Endometrial microvascular endothelial cells (primary cell): ENCODE measurements around the gene PPP2R5E. TPM values are rescaled to one million over a fixed set of nuclear protein-coding genes. Genes with fewer than 3 reads are reported as not detected.

Experiments used
- in situ Hi-C: cut with HindIII; loops from 2 replicates; pipeline ENCODE4 v1.10.0; 2017; ENCODE audit warnings: low sequenced_read_pairs, low pct_unique_long_range_greater_than_20kb; ENCODE audit errors: inconsistent ontology term
- total RNA-seq: library from RNA; depleted of rRNA; stranded (reverse); fragments of >200 nt; gene quantifications from one replicate; pipeline ENCODE4 v1.2.3, GENCODE V29; 2015; ENCODE audit errors: inconsistent ontology term

The PPP2R5E gene
- total RNA-seq, 1 donor from 2014 or later = 36.7 TPM

DNA sequence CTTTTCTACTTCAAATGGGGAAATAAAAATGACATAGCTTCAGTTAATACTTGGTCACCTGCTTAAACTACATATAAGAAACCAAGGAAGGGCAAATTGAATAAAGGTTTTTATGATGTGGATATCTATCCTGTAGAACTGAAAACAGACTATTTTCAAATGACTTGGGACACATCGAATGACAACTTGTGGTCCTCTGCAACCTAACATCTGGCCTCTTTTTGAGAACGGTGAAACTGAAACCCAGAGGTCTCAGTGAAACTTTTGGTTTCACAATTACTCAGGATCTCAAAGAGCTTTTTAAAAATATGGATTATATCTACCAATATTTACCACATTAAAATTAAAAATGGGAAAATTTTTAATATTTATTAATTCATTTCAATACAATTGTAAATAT is 65.2 kb downstream of the PPP2R5E start:
- in situ Hi-C loops = no loop called here

DNA sequence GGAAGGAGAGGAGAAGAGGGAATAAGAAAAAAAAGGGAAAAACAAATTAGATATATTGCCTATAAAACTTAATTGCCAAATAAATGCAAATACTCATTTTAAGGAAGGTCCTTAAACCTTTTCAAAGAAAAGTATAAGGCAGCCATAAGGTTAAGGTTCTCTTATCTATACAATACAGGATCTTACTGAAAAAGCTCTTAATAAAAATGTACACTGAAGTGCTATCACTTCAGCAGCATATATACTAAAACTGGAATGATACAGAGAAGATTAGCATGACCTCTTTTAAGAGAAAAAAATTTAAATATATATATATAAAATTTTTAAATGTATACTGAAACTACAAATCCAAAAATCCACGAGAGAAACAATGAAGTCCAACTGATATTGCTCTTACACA is 65.6 kb downstream of the PPP2R5E start:
- in situ Hi-C loops = no loop called here

DNA sequence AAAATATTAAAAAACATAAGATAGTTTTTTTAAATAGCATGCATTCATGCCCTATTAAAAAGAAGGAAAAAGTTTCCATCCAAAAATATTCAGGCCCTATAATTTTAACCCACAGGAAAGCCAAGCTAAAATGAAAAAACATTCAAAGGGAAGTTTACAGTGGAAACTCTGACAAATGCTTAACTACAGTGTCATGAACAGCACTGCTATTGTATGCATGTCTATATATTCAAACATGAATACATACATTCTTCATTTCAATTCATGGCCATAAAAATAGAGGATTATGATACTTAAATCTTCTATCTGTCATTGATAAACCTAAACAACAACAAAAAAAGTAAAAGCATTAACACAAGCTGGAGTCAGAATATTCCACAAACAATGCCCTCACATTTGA is 67.4 kb downstream of the PPP2R5E start:
- in situ Hi-C loops = no loop called here

DNA sequence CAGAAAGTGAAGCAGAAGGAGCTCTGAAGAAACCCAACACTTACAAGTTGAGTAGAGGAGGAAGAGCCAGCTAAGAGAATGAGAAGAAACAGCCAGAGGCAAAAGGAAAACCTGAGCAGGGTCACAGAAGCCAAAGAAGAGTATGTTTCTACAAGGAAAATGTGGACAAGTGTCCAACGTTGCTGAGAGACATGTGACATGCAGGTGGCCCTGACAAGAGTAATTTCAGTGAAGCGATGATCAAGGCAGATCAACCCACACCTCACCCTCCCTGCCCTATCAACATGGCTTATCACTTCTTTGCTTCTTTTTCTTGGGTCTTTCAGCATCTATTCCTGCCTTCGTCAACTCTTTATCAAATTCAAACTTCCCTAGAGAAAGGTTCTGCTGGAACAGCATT is 68.3 kb downstream of the PPP2R5E start:
- in situ Hi-C loops = no loop called here

DNA sequence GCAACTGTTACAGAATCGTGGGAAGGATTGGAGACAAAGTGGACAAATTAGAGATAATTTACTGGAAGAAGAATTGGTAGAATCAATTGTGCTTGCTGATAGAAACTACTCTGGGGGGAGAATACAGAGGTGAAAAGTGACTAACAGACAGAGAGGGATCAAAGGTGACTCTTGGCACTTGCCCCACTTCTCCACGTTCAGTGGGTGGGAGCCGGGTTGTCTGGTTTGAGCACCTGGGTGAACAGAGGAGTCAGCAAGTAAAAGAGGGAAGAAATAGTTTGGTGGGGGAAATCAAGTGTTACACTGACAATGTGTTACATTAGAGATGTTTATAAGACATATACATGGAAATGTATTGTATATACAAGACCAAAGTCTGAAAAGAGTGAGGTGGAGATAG is 69.1 kb downstream of the PPP2R5E start:
- in situ Hi-C loops = no loop called here

DNA sequence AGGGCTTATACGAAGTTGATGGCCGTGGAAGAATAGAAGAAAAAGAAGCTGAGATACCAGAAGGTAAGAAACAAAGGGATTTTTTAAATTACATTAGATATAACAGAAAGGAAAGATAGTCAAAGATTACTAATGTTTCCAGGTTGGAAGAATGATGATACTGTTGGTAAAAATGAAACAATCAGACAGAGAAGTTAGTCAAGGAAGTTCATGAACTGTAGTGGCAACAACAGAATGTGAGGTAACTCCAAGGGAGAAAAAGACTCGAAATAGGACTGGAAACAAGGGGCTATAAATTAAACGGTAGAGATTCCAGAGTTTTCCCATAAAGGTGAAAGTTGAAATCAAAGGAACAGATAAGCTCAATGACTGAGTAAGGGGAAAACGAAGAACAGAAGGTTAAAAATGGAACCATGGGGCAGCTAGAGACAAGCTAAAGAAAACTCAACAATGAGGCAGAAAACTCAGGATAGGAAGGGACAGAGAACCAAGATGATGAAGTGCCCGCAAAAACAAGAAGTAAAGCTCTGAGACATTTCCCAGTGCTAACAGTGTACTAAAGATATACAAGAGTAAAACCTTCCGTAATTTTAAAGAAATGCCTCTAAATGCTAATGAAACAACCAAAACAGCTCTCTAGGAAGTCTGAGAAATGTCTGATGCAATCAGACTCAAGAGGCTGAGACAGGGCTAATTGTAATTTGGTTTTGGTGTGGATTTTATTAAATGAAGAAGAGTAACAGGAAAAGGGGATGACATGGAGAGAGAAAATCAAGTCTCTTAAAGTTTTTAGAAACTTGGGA is 70.0 kb downstream of the PPP2R5E start:
- in situ Hi-C loops = no loop called here

DNA sequence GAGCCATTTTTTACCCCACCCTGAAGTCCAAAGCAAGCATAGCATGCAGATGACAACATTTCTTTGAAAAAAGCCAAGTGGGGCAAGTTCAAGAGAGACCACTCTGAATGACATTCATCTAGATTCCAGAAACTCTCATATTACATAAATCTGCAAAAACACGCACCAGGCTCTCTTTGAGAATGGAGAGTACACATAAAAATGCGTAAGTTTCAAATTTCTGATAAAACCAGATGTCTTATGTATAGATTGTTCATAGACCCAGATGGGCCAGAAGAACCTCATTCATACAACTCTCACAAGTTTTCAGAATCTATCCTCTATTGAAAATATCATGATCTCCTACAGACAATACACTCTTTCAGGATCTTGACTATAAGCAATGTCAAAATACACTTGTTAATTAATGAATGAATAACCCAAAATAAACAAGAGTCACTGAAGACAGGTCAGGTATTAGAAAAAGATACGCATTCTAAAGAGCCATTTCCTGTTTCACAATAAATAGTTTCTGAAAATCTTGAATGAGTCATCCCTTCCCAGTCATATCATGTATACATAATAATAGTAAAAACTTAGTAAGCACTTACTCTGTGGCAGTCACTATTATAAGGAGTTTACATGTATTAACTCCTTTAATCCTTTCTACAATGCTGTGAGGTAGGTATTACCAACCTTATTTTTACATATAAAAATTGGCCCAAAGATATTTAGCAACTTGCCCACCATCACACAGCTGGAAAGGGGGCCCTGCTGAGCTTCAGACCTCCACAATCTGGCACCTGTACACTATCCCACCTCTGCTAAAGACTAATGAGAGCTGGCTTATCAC is 72.0 kb downstream of the PPP2R5E start:
- in situ Hi-C loops = no loop called here

DNA sequence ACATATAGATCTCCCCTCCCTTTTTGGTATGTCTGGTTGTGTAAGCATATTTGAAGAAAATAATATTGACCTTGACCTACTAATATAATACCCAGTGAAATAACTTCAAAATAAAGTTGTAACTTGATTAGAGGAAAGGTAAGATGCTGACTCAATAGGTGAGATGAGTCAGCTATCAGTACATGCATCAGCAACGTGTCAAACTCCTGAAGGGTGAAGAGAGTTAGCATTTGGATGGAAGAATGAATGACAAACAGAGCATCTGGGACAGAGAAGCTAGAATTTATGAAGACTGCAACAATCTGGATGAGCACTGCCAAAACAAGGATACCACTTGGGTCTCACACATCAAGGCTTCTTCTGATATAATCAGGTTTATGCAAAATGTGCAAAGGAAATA is 74.9 kb downstream of the PPP2R5E start:
- in situ Hi-C loops = no loop called here

DNA sequence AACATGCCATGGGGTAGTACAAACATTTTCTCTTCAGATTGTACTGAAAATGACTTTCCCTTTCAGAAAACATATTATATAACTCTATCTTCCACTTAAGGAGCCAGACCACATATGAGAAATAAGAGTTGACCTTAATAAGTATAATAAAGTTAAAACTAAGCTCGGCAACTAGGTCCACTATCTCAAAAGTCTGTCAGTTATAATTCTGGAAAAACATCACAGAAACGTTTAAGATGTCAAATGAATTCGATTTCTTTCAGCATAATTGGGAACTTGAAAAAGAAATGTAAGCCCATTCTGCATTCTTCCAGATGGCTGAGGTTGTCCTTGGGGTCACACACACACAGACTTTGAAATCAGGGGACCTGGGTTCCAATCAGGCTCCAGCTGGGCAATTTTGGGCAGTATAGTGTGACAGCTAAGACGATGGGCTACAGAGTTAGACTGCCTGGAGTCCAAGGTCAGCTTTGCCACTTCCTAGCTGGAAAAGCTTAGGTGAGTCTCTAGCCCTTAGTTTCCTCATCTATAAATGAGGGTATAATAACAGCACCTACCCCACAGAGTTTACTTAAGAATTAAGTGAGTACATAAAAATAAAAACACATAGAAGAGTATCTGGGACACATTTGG is 75.6 kb downstream of the PPP2R5E start:
- in situ Hi-C loops = no loop called here

DNA sequence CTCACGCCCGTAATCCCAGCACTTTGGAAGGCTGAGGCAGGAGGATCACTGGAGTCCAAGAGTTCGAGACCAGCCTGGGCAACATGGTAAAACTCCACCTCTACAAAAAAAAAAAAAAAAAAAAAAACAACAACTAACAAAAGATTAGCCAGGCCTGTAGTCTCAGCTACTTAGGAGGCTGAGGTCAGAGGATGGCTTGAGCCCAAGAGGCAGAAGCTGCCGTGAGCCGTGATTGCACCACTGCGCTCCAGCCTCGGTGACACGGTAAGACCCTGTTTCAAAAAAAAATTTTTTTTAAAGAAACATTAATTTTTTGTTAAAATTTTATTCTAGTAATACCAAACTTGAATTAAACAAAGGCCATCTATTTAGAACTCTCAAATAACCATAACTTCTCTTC is 77.8 kb downstream of the PPP2R5E start:
- in situ Hi-C loops = no loop called here

DNA sequence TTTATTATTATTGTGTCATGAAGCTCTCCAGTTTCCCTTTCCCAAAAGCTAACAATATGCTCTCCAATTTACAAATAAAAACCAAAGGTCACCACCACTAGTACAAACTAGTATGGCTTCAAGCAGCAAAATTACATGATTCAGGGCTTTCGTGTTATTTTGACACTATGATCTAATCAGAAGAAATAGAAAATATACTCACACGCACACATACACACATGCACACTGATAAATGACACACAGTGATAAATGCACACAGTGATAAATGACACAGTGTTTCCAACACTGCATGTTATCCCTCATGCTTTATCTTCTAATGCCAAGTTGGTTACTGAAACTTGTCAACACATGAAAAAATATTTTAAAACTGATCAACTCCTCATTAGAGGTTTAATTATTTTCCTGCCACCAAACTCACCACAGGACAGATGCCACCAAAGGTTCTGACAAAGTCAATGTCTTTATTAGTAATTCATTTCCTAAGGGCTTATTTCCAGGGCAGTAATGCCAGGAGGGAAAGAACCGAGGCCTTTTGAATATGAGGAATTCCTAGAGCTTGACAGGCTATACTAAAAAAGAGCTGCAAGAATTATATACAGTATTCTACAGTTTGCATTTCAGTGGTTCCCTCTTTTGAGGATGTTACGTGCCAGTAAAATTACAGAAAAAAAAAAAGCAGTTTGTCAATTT is 82.4 kb downstream of the PPP2R5E start:
- in situ Hi-C loops = no loop called here

DNA sequence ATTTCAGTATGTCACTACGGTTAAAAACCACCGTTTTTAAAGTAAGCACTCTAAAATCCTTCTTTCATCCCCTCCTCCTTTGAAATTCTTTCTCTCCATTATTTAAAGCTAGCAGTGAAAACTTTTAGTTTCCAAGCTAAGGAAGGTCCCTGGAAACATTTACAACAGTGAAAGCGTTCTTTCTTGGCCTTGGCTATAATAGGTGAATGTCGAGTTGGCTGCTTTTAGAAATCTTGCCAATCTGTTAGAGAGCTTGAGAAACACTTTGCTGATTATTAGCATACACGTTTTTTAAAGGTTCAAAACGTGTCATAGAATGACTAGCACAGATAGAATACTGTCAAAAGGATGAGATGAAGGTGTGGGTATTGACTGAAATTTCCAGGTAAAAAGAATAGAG is 83.4 kb downstream of the PPP2R5E start:
- in situ Hi-C loops = no loop called here

DNA sequence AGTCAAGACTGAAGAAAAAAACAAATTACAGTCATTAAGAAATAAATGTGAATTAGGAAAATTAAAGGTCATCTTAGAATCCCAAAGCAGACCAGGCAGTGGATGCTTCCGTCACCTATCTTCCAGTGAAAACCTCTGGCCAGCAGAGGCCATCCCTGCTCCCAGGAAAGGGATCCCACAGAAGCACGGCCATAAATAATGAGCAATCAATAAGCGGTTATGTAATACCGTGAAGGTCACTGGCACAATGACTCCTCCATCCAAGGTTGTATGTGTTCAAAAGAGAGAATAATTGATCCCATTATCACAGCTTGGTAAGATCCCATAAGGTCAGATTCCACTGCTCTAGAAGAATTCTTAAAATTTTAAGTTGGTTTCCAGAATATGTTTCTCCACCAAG is 85.7 kb downstream of the PPP2R5E start:
- in situ Hi-C loops = no loop called here

DNA sequence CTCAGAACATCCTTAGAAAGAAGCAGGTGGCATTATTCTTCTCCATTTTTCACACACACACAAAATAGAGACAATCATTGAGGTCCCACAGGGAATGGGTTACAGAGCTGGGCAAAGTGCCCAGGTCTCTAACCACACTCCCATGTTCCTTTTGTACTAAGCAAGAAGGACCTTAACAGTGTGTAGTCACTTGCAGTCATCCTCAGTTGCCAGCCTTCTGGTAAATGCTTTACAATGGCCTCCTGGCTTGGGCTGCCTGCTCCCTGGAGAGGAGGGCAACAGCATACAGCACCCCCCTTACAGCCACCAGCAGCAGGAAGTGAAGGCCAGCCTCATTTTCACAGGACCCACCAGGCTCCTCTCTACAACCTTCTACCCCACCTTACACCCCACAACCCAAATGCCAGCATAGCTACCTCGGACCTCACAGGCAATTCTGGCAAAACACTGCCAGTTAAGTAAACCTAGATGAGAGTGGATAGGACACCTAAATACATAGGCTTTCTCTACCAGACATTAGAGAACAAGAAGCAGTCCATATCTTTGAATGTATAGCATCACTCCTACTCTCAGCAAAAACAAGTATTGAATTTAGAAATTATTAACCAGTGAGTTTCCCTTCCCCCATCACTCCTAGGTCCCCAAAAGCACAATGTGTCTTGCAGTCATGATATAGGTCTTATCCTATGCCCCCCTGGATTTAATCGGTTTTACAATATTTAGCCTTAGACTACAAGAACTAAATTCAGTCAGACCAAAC is 88.1 kb downstream of the PPP2R5E start:
- in situ Hi-C loops = no loop called here

DNA sequence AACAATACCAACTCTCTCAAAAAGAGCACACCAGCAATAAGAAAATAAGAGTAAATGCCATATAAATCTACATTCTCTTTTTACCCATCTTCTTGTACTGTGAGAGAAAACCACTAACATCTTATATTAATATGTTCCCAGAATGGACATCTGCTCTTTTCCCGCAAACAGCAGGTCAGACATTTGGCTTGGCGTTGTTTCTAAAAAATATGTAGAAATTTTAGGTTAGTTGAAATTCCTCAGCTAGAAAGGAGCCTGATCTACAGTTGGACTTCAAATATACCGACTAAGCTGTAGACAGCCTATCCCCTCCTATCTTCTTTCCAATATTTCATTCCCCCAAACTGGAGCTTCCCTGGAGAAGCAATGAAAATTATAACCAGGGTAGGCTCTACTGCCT is 88.7 kb downstream of the PPP2R5E start:
- in situ Hi-C loops = no loop called here

DNA sequence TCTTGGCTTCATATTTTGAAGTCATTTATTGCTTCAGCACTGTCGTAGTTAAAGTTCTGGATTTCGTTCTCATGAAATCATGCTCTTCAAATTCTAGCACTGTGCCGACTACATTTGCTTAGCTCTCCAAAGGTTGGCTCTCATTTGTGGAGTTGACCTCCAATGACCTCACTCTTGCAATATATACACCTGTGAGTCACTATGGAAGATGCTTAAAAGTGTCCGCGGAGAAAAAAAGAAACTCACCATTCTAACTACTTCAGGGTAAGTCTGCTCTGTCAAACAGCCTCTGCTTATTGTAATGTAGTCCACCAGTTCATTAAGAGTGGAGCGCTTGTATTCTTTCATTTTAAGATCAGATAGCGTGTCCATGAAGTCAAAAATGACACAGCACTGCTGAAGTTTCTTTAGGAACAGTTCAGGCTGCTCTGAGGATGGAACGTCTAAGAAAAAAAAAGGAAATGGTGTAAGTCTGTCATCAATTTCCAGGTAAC is 89.7 kb downstream of the PPP2R5E start:
- in situ Hi-C loops = no loop called here

DNA sequence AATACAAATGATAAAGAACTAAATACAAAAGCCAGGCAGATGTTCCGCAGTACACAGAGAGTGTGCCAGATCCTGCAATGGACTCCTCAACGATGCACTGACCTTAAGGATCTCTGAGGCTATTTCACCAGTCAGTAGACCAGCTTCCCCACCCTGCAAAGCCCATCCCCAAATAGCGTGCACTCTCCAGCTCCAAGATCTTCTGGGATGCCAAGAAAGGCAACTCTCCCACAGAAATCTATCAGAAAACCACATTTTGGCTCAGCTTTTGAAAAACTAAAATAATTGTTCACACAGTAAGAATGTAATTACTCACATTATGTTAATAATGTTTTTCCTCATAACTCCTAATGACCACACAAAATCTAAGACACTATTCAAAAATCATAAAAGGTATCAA is 90.4 kb downstream of the PPP2R5E start:
- in situ Hi-C loops = no loop called here

DNA sequence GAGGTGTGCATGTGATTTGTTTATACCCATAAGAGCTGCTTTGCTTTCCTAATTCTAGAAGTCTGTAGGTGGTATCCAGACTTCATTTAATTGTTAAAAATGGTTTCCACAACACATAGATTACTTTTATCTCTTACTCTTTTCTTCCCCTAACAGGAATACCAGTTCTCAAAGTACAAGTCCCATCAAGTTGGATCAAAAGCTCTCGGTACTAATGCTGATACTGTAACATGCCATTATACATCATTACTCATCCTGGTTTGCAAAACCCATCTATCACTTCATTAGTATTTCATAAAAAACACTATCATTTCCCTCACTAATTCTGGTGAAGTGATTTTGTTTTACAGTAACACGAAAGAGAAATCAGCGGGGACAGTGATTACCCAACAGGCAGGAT is 94.3 kb downstream of the PPP2R5E start:
- in situ Hi-C loops = no loop called here
